ENCODE measurements around the gene HOXB4.

Gene HOXB4

GRCh38 chr17:48615047-48615962, 37.2 kb upstream of the HOXB4 start, which contains the start of gene HOXB8:
Gene HOXB8, minus strand, starts transcription at chr17:48615292. Its CDS starts 588 bp downstream, at chr17:48614704.
- no peak for DNase-seq

GRCh38 chr17:48613862-48614694, 35.9 kb upstream of the HOXB4 start:
- DNase-seq = no peak

- peak; percentile 30 to 37 for DNase-seq
Observed at GRCh38 chr17:48612854-48613691, 34.9 kb upstream of the HOXB4 start.

- DNase-seq = no peak
Observed at GRCh38 chr17:48612456-48612853, 34.3 kb upstream of the HOXB4 start.

GRCh38 chr17:48611681-48612455, 33.7 kb upstream of the HOXB4 start:
- DNase-seq = no peak

GRCh38 chr17:48611213-48611612, 33.1 kb upstream of the HOXB4 start:
- peak in 1 of 2 donors; percentile 25 for DNase-seq

GRCh38 chr17:48610282-48611211, 32.4 kb upstream of the HOXB4 start, which contains the start of gene HOXB7:
Gene HOXB7, minus strand, starts transcription at chr17:48611017. Its CDS starts 99 bp downstream, at chr17:48610918.
- peak; percentile 23 for DNase-seq

GRCh38 chr17:48609759-48610281, 31.7 kb upstream of the HOXB4 start:
- no peak for DNase-seq

GRCh38 chr17:48609033-48609432, 30.9 kb upstream of the HOXB4 start:
- no peak for DNase-seq

GRCh38 chr17:48608494-48608834, 30.3 kb upstream of the HOXB4 start:
- no peak for DNase-seq

- DNase-seq = no peak
Observed at GRCh38 chr17:48606892-48607614, 28.9 kb upstream of the HOXB4 start.

- no peak for DNase-seq
Observed at GRCh38 chr17:48605991-48606891, 28.1 kb upstream of the HOXB4 start.

- no peak for DNase-seq
Observed at GRCh38 chr17:48605409-48605919, 27.3 kb upstream of the HOXB4 start.

GRCh38 chr17:48604770-48605329, 26.7 kb upstream of the HOXB4 start, which contains the start of gene HOXB6:
Gene HOXB6, minus strand, starts transcription at chr17:48604986. Its CDS starts 6,836 bp downstream, at chr17:48598150.
- DNase-seq = no peak

GRCh38 chr17:48603959-48604769, 26.0 kb upstream of the HOXB4 start:
- no peak for DNase-seq

- no peak for DNase-seq
Observed at GRCh38 chr17:48601539-48602425, 23.6 kb upstream of the HOXB4 start.
